NB4 (cell line): ENCODE data around the gene AOPEP.

Source experiments
- DNase-seq: peaks from one replicate; pipeline ENCODE4 v3.0.0; 2010; ENCODE audit warnings: low read depth
- H3K4me3 ChIP-seq: one replicate; pipeline ENCODE4 v1.5.1; 2011; ENCODE audit warnings: mild to moderate bottlenecking, low read depth, low read length, moderate library complexity
- CTCF ChIP-seq: IDR thresholded peaks from one replicate; pipeline ENCODE4 v1.5.1; 2012; ENCODE audit warnings: low read depth, low read length
- MAX ChIP-seq: IDR thresholded peaks from 2 replicates; pipeline ENCODE4 v1.6.1; 2011; ENCODE audit warnings: low read depth, low read length
- MYC ChIP-seq: IDR thresholded peaks from 2 replicates; pipeline ENCODE4 v1.6.1; 2011; ENCODE audit warnings: low read depth, low read length
- POLR2A ChIP-seq: IDR thresholded peaks from 2 replicates; pipeline ENCODE4 v1.6.1; 2011; ENCODE audit warnings: mild to moderate bottlenecking; ENCODE audit not compliant: insufficient read length; ENCODE audit errors: extremely low read depth

Gene AOPEP

DNA sequence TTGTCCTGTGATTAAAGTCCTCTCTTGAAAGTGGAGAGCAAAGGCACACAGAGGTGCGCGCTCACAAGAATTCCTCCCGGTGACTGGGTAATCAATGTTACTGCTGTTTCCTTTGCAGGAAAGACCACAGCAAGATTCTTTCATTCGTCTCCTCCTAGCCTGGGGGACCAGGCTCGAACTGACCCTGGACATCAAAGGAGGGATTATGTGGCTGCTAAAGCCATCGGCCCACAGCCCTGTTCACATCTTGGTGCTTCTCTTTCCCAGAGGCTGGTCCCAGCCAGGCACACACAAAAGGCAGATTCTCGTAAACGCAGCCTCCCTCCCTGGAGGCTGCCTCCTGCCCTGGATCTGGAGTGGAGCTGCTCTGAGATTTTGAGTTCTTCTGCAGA is 360.1 kb downstream of the AOPEP start:
- DNase-seq: no peak
- TF ChIP-seq POLR2A: no peak
- TF ChIP-seq MYC: no peak
- TF ChIP-seq CTCF: no peak
- no peak overlapping the region for H3K4me3 ChIP-seq

- DNase-seq: peak; percentile 12
- TF ChIP-seq CTCF (peak; percentile 24), MYC (no peak)
- no peak overlapping the region for H3K4me3 ChIP-seq
Measured at GRCh38 chr9:95087659-95088242, 361.3 kb downstream of the AOPEP start.

- no peak overlapping the region for H3K4me3 ChIP-seq
- TF ChIP-seq POLR2A: no peak
- TF ChIP-seq CTCF: no peak
- no peak for TF ChIP-seq MAX
- TF ChIP-seq MYC: no peak
- DNase-seq: no peak
Measured at GRCh38 chr9:95088421-95089161, 362.1 kb downstream of the AOPEP start.

GRCh38 chr9:95089257-95090022 is 362.9 kb downstream of the AOPEP start:
- no peak overlapping the region for H3K4me3 ChIP-seq
- no peak for TF ChIP-seq MYC
- no peak for TF ChIP-seq POLR2A
- TF ChIP-seq MAX: no peak
- TF ChIP-seq CTCF: no peak
- DNase-seq: no peak

DNA sequence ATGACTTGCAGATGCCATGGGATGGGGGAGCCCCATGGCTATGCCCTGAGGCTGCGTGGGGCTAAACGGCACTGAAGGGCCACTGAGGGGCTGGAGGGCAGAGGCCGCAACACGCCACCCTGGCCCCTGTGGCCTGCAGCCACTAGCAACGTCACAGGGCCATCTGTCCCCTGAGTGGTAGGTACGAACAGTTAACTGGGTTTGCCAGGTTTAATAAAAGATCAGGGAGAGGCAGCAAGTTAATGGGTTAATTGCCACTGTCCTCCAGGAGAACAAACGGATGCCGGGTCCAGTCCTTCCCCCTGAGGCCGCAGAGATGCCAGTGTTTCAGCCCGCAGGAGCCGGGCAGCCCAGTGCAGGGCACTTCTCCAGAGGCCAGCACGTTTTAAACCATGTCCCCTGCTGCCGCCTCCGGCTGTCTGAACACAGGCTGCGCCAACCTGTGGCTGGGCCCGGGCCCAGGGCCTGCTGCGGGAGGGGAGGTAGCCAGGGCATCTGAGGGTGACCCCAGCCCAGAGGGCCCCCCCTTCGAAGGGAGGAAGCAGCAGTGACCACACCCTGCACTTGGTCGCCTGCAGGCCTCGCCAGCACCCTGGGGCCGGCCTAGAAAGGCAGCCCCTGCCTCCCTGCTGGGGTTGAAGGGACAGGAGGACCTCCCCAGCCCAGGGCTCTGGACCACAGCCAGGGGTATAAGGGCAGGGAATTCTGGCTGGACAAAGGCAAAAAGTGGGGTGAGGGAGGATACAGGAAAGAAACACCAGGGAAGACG is 363.7 kb downstream of the AOPEP start:
- DNase-seq: no peak
- TF ChIP-seq POLR2A (no peak), MAX (no peak), MYC (no peak), CTCF (no peak)
- H3K4me3 ChIP-seq: no peak overlapping the region
